Neural progenitor cell (in vitro differentiated cells): Measurements from ENCODE around the gene TNFRSF19.

Source experiments
- EZH2 ChIP-seq: fragments of 200-600 bp; sonication (generic); IDR thresholded peaks from 2 replicates; pipeline ENCODE4 v1.6.1; 2017; ENCODE audit warnings: antibody characterized with exemption, mild to moderate bottlenecking, moderate library complexity
- TF ChIP-seq, protein P1 (sequence below): fragments of 200-600 bp; sonication (generic); IDR thresholded peaks from 2 replicates; pipeline ENCODE4 v1.5.1; 2017; ENCODE audit warnings: antibody characterized with exemption, mild to moderate bottlenecking

DNA sequence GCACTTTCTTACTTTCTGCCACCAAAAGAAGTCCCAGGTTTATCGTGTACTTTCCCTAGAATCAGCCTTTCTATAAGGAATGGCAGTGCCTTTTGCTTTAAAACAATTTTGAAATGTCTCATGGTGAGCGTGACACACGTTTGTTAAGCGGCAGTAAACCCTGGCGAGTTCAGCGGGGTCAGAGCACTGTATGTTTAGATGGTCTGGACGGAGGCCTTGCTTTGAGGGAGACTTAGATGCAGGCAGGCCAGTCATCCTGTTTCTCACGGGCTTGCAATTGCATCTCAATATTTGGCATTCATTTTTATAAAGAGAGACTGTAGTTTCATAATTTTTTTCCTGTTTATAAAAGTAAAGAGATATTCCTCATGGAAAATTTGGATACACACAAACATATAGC, 96.4 kb downstream of the TNFRSF19 start:
- TF ChIP-seq, protein P1, sequence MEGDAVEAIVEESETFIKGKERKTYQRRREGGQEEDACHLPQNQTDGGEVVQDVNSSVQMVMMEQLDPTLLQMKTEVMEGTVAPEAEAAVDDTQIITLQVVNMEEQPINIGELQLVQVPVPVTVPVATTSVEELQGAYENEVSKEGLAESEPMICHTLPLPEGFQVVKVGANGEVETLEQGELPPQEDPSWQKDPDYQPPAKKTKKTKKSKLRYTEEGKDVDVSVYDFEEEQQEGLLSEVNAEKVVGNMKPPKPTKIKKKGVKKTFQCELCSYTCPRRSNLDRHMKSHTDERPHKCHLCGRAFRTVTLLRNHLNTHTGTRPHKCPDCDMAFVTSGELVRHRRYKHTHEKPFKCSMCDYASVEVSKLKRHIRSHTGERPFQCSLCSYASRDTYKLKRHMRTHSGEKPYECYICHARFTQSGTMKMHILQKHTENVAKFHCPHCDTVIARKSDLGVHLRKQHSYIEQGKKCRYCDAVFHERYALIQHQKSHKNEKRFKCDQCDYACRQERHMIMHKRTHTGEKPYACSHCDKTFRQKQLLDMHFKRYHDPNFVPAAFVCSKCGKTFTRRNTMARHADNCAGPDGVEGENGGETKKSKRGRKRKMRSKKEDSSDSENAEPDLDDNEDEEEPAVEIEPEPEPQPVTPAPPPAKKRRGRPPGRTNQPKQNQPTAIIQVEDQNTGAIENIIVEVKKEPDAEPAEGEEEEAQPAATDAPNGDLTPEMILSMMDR = no peak
- TF ChIP-seq EZH2 = no peak
